NCI-H345 (cell line): Measurements from ENCODE around the gene YIF1A.

Experiments
- DNase-seq: peaks from one replicate; lab custom pipeline; 2025; lab: John Stamatoyannopoulos, UW

The YIF1A gene, protein sequence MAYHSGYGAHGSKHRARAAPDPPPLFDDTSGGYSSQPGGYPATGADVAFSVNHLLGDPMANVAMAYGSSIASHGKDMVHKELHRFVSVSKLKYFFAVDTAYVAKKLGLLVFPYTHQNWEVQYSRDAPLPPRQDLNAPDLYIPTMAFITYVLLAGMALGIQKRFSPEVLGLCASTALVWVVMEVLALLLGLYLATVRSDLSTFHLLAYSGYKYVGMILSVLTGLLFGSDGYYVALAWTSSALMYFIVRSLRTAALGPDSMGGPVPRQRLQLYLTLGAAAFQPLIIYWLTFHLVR

GRCh38 chr11:66288671-66289547, at the start of gene YIF1A:
TSS of gene YIF1A (minus strand) at chr11:66289143. CDS start at chr11:66288985, 158 bp downstream.
- peak; percentile 99 for DNase-seq

DNA sequence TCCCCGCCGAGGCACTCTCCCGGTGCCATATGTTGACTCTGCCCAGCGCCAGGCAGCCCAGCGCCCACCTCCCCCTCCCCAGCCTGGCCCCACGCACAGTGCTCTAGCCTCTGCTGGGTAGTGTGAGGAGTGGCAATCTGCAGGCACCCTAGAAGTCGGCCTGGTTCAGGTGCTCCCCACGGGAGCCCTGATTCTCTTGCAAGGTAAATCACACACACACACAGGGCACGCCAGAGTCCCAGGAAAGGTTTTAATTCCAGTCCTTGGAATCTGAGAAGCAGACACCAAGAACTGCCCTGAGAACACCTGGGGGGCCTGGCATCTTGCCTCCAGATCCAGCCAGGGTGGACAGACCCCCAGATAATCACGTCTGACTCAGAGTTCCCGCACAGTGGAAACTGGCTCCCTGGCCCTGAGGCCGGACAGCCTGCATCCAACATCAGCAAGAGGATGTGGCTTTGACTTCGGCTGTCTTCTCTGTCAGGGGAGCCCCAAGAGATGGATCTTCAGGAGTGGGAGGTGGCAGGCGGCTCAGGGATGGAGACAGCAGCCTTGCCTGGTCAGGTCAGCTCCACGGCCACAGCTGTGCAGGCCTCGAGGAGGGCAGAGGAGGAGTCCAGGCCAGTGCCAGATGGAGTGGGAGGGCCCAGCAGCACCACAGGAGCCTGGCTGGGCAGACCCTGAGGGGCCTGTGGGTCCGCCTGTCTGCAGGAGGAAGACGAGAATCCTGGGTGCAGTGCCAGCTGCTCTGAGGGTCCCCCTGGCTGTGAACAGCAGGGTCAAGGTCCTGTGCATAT, 48.4 kb upstream of the YIF1A start:
- DNase-seq = no peak

GRCh38 chr11:66336234-66337102, 47.5 kb upstream of the YIF1A start, which contains the start of gene RIN1:
TSS of gene RIN1 (minus strand) at chr11:66336434. CDS start at chr11:66336402, 32 bp downstream.
- peak; percentile 30 for DNase-seq

DNA sequence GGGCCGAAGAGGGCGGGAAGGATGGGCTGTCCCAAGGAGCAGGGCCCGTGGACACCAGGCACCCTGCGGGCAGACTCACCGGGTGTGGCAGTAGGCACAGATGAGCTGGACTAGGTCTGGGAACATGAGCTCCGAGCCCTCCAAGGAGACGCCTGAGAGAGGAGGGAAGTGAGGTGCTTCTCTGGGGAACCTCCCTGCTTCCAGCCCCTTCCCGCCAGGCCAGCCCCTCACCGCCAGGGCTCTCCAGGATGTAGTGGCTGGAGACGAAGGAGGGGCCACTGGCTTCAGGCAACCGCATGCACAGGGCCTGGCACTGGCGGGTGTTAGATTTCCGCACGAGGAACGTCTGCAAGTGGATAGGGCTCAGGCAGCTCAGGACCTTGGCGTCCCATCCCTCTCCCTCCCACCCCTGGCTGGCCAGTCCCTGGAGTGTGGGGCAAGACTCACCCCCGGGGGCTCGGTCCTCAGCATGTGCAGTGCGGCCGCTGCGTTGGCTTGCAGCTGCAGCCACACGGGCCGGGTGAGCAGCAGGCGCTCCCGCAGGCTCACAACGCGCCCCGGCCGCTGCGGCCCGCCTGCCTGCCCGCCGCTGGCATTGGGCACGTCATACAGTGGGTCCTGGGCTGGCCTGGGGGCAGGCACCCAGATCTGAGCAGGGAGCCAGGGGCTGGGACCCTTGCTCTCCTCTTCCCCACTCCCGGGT, 46.7 kb upstream of the YIF1A start:
- no peak for DNase-seq

DNA sequence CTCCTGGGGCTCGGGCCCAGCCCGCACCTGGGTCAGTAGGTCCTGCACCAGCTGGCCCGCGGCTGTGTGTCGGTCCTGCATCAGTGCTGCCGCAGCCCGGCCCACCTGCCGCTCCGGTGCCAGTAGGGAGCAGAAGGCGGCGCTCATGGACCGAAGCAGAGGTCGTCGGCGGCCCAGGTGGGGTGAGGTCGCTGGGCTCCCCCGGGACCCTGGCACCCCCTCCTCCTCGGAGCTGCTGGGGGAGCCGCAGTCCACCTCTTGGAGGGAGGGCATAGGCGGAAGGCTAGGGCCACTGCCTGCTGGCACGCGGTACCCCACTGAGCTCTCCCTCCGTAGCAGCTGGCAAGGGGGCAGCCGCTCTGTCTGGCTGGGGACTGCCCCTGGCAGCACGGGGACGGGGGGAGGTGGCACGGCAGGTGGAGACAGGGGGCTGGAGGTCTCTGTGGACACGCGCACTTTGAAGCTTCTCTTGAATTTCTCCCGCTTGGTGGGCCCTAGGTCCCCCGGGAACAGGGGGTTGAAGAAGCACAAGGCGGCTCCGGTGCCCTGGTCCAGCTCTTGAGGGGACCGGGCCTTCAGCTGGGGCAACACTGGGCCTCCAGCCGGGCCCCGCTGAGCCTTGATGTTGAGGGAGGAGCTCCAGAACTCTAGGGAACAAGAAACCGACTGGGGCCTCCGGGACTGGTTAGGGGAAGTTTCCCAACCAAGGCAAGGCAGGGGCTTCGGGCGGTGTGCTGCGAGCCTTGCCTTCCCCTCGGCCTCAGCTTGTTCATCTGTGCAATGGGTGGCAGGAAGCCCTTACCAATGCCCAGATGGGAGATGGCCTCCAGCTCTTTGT, 45.9 kb upstream of the YIF1A start:
- no peak for DNase-seq

DNA sequence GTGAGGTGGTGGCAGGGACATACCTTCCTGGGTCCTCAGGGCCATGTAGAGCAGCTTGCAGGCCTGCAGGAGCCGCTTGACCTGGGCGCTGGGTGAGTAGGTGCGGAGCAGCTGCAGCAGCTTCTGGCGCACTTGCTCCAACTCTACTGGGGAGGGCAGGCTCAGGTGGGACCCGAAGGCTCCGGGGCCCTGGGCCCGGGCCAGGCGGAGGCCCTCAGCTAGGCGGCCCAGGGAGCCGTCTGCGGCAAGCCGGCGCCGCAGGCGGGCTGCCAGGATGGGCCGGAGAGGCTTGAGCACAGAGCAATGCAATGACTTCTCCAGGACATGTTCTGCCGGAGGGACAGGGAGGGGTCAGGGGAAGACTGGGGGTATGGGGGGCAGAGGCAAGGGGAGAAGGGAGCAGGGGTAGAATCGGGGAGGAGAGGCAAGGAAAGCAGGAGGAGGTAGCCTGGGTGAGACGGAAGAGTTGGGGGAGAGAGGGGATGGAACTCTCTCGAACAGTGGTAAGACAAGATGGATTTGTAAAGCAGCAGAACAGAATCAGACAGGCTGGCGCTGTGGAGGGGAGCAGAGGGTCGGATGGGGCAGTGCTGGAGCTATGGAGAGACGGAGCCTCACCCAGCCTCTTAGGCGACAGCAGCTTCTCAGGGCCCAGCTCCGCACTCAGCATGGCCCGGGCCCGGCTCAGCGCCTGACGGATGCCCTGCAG, 45.1 kb upstream of the YIF1A start:
- DNase-seq = no peak

- no peak for DNase-seq
These were observed 44.4 kb upstream of the YIF1A start for GRCh38 chr11:66333220-66333877.

GRCh38 chr11:66332371-66333219, 43.7 kb upstream of the YIF1A start:
- DNase-seq = no peak

DNA sequence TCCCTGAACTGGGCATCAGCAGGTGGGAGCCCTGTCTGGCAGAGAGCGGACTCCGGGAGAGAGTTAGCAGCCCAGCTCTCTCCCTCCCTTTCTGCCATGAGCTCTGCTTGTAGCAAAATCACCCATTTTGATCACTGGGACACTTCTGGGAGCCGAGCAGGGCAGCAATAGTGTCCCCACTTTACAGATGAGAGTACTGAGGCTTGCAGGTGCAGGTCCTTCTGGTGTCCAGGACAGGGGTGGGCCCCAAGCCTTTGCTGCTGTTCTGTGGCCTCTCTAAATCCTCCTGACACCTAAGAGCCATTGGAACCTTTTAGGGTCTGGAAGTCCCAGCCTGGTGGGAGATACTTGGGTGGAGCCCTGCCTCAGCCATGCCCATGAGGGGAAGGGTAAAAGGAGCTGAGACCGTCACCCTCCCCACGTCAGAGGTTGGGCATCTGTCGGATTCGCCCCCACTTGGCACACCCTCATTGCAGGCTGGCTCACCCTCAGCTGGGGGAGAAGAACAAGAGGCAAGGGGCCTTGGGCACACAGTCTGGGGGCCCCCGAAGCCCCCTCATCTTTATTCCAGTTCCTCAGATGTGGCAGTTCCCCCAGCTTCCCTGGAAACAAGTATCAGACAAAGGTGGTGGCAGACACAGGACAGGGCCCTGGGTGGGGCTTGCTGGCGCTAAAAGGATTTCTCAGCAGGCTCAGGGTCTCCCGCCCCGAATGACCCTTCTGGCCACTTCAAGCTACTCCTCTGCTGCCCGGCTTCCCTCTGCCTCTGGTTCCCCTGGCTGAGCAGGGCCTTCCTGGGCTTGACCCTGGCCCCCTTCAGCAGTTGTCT, 42.8 kb upstream of the YIF1A start:
- no peak for DNase-seq

DNA sequence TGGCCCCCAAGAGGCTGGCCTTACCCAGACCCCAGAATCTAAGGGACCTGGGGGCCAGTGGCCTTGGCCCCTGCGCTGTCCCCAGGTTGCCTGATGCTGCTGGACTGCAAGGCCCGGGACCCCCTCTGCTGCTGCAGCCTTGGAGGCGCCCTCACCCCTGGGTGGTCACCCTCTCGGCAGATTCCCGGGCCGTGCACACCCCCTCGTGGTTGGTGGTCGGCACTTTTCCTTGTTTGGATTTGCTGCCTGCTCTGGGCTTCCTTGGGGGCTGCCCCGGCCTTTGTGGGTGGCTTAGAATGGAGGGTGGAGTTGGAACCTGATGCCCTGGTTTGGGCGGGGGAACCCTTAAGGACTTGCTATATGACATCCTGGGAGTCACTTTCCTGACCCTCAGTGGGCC, 42.0 kb upstream of the YIF1A start:
- DNase-seq = no peak

DNA sequence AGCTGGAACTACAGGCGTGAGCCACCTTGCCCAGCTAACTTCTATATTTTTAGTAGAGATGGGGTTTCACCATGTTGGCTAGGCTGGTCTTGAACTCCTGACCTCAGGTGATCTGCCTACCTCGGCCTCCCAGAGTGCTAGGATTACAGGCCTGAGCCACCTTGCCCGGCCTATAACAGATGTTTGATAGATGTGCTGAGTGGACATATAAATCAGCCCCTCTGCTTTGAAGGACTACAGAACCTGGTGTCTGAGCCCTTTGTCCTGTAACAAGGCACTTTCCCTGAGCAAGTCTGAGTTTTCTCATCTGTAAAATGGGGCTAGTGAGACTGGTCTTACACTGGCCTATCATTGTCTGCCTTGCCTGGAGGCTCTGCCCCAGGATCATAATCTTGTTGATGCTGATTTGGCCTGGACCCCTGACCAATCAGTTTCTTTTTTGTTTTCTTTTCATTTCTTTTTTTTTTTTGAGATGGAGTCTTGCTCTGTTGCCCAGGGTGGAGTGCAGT, 40.3 kb upstream of the YIF1A start:
- DNase-seq = no peak

DNA sequence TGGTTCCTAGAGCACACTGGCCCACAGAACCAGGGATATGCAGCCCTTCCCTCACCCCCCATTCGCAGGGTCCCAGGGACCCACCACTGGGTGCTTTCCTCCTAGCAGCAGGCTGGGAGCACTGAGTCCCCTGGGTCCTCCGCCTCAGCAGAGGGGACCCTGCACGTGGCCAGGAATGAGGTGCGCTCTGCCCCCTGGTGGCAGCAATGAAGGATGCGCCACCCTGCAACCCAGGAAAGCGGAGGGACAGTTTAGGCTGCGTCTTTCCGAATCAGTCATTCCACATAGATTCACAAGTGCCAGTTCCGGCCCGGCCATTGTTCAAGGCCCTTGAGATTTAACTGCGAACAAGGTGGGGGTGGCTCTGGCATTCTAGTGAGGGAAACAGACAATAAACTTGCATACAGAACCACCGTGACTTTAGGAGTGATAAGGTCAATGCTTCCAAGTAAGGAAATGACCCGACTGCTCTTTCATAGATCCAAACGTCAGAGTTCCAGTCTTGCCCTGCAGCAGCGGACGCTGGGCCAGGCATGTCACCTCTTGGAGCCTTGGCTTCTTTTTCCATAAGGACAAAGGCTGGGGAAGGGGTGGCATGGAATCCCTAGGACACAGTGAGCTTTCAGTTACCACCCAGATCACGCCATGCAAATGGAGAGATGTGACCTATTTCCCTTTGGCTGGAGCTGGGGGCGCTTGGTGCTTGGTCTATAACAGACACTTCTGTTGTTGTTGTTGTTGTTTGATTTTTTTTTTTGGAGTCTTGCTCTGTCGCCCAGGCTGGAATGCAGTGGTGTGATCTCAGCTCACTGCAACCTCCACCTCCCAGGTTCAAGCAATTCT, 39.6 kb upstream of the YIF1A start:
- DNase-seq = peak; percentile 78

- no peak for DNase-seq
These were observed 39.0 kb upstream of the YIF1A start for GRCh38 chr11:66328031-66328301.

GRCh38 chr11:66327171-66328030, 38.5 kb upstream of the YIF1A start:
- DNase-seq = no peak
